A673 (cell line): ENCODE results near the gene TRIM46.
"Not testable (repeated sequence)": the region's sequence is repeated elsewhere in the genome, so short reads cannot be mapped to it uniquely, and the experiment has no call there.

ENCODE experiments used
- EZH2 ChIP-seq: fragments of 200-600 bp; sonication (generic); IDR thresholded peaks from 2 replicates; pipeline ENCODE4 v1.6.1; 2017; ENCODE audit warnings: borderline replicate concordance, low read depth, mild to moderate bottlenecking, mixed read lengths, antibody characterized with exemption, low read length; ENCODE audit not compliant: poor library complexity, severe bottlenecking
- TF ChIP-seq, protein P1 (sequence below): fragments of 300-800, 200-600 bp; sonication (generic); conservative IDR thresholded peaks from 2 replicates; pipeline ENCODE4 v1.5.1; 2017; ENCODE audit warnings: low read depth, mild to moderate bottlenecking, antibody characterized with exemption, low read length, moderate library complexity, mixed read lengths

- TF ChIP-seq, protein P1, sequence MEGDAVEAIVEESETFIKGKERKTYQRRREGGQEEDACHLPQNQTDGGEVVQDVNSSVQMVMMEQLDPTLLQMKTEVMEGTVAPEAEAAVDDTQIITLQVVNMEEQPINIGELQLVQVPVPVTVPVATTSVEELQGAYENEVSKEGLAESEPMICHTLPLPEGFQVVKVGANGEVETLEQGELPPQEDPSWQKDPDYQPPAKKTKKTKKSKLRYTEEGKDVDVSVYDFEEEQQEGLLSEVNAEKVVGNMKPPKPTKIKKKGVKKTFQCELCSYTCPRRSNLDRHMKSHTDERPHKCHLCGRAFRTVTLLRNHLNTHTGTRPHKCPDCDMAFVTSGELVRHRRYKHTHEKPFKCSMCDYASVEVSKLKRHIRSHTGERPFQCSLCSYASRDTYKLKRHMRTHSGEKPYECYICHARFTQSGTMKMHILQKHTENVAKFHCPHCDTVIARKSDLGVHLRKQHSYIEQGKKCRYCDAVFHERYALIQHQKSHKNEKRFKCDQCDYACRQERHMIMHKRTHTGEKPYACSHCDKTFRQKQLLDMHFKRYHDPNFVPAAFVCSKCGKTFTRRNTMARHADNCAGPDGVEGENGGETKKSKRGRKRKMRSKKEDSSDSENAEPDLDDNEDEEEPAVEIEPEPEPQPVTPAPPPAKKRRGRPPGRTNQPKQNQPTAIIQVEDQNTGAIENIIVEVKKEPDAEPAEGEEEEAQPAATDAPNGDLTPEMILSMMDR = not testable (repeated sequence)
- TF ChIP-seq EZH2 = not testable (repeated sequence)
Observed at GRCh38 chr1:155231302-155231701, 57.7 kb downstream of the TRIM46 start.
